Transverse colon (tissue), 4 donors: Measurements from ENCODE around the gene CDH12.

ENCODE experiments used
- CTCF ChIP-seq, 5 experiments: fragments of 200-600 bp in 3 of 5; fragments of 450-650 bp in 2 of 5; sonication (generic) in 3 of 5; IDR thresholded peaks; 1 replicate in 2 of 5; 2 replicates in 3 of 5; pipeline ENCODE4 v1.5.1; 2016 to 2017; ENCODE audit warnings: antibody characterized with exemption in 5 of 5, inconsistent platforms in 3 of 5, mild to moderate bottlenecking in 2 of 5, moderate library complexity in 1 of 5
- POLR2A ChIP-seq: fragments of 450-650 bp; IDR thresholded peaks from one replicate; pipeline ENCODE4 v1.6.1; 2016; ENCODE audit warnings: antibody characterized with exemption, mild to moderate bottlenecking, moderate library complexity
- POLR2AphosphoS5 ChIP-seq, 3 donors: sonication (generic); formaldehyde crosslinking; IDR thresholded peaks; one replicate each; pipeline ENCODE4 v1.6.1; 2016; ENCODE audit warnings: antibody characterized with exemption in 3 of 3

- TF ChIP-seq POLR2A (no peak), POLR2AphosphoS5 (IDR thresholded peaks at IDR 0.05) (no peak), CTCF (IDR thresholded peaks at IDR 0.05) (peak in 4 of 5 experiments; percentile 28 to 39 (median 30))
Observed at GRCh38 chr5:21802869-21803490, 1050.2 kb downstream of the CDH12 start.
